GM21360 (cell line): ENCODE data around the gene MED13L.
"Not testable (repeated sequence)": the region's sequence is repeated elsewhere in the genome, so short reads cannot be mapped to it uniquely, and the experiment has no call there.

ENCODE experiments used
- ATAC-seq: cut with Tn5 transposase; IDR thresholded peaks from one replicate; pipeline ENCODE4 v1.9.1; 2021; ENCODE audit warnings: mild to moderate bottlenecking, moderate library complexity; ENCODE audit not compliant: unreplicated experiment

The MED13L gene

DNA sequence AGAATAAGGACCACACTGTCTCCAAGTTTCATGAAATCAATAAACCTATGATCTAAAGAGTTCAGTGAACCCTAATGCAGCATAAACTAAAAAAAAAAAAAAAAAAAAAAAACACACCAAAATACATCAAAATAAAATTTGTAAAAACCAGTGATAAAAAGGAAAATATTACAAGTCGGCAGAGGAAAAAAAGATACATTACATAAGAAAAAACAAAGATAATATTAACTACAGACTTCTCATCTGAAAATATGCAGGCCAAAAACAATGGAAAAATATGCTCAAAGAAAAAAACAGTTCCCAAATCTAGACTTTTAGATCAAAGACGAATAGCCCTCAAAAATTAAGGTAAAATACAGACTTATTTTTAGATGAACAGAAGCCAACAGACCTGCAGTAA is 27.6 kb downstream of the MED13L start:
- no peak for ATAC-seq

DNA sequence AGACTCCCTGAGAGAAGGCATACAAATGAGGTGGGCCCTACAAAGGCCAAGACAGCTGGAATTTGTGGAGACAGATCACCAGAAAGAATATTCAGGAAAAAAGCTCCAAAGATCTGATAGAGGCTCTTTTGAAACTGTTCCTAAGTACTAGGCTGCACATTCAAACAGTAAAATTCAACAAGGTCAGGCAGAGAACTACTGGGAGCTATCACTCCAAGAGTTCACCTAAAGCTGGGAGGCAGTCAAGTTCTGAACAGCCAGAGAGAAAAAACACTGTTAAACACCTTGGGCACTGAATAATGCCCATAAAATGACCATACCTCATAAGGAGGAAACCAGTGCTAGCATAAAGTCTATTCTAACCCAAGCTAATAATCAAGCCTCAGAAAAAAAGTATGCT is 28.6 kb downstream of the MED13L start:
- ATAC-seq, result no peak

DNA sequence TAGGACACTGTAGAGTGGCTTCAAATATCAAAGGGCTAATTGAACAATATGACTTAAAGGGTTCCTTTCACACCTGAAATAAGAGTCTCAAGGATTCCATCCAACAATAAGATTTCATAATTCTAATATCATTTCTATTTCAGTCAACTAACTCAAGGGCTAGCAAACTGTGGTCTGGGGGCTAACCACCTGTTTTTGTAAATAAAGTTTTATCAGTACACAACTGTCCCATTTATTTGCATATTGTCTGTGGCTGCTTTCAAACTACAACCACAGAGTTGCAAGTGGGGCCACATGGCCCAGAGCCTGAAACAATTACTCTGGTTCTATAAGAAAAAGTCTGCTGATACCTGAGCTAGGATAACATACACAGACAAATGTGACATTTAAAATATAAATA is 29.1 kb downstream of the MED13L start:
- ATAC-seq, result no peak

DNA sequence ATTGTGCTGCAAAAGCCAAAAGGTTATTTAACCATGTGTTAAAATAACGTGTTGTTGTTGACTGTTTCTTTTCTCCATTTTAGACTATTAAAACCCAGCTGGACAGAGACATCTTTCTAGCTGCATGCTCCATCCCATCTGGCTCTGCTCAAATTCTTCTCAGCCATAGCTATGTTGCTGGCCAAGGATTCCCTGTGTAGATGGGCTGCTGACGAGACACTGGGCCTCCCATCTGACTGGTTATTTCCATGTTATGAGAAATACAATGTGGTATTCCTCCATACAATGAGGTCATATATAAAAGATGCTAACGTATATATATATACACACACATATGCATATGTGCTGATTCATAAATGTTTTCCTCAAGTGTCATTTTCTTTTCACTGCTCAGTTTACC is 30.1 kb downstream of the MED13L start:
- ATAC-seq, result no peak

DNA sequence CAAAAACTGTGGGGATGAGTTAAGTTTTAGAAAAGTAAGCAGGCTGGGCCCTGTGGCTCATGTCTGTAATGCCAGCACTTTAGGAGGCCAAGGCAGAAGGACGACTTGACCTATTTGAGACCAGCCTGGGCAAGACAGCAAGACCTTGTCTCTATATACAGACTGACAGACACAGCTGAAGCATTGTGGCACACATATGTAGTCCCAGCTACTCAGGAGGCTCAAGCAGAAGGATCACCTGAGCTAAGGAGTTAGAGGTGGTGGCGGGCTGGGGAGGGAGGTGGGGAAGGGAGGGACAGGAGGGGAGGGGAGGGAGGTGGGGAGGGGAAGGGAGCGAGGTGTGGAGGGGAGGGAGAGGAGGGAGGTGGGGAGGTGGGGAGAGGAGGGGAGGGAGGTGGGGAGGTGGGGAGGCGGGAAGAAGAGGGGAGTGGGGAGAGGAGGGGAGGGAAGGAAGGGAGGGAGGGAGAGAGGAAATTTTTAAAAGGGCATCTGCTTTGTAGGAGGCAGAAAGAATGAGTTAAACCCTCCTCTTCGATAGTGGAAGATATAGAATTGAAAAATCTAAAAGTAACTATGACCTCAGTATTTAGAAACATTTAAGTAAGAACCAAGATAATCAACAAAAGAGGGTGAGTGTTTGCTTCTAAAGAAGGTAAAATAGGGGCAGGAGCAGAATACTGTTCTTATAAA is 30.9 kb downstream of the MED13L start:
- no peak for ATAC-seq

DNA sequence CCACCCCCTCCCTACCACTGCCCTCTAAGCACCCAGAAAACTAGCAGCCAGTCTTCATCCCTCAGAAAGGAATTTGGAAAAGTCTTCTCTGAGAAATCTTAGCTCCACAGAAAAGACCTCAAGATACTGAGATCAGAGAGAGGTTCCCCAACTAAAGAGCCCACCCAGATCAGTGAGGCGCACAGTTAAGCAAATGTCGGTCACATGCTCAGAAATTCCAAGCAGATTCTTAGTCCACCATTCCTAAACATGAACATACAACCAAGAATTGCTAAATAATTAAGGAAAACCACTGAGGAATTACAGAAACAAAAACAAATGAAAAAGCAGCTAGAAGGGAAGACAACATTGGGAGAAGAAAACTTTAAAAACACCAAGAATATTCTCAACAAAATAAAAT is 32.3 kb downstream of the MED13L start:
- ATAC-seq, result no peak

DNA sequence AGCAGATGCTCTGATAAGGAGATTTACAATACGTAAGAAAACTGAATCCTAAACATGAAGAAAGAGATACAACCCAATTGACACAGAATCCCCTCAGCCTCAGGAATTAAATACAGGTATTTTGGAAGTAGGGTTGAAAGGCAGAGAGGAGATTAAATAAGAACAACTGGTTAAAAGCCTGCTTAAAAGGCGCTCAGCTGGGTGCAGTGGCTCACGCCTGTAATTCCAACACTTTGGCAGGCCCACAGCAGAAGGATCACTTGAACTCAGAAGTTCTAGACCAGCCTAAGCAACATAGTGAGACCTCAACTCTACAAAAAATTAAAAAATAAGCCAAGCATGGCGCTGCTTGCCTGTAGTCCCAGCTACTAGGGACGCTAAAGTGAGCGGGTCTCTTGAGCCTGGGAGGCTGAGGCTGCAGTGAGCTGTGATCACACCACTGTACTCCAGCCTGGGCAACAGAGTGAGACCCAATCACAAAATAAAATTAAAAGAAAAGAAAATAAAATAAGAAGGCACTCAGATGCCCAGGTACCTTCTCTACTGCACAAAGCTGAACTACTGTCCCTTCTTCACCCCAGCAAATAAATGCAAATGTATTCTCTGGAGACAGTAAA is 32.9 kb downstream of the MED13L start:
- ATAC-seq, result no peak

DNA sequence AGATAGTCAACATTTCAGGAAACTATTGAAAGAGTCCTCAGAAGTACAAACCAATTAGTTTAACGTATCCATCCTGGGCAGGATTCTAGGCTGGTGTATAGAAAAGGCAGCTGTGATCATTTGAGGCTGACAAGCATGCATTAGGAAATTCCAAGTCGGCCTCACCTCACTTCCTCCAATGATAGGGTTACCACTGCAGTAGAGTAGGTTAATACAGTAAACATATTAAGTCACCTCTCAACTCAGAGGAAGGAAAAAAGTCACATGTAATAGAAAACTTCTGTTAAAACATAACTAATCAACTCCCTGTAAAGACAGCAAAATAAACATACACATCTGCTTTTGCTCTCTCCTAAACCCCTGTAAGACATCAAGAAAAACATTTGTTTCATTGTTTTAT is 33.5 kb downstream of the MED13L start:
- ATAC-seq, result no peak

DNA sequence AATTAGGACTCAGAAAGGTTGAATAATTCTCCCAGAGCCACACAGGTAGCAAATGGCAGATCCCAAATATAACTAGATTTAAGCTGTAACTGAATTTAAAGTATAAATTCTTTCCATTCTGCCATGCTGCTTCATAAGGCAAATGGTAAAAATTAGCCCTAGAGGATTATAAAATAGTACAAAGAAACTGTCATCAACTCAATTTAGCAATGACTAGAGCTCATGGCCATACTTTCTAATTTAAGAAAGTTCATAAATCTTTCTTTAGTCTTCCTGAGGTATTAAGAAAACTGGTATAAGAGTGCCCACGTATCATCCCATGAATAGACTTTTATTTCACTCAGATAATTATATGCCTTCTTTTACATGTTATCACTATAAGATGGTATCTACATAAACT is 34.8 kb downstream of the MED13L start:
- ATAC-seq, result no peak

DNA sequence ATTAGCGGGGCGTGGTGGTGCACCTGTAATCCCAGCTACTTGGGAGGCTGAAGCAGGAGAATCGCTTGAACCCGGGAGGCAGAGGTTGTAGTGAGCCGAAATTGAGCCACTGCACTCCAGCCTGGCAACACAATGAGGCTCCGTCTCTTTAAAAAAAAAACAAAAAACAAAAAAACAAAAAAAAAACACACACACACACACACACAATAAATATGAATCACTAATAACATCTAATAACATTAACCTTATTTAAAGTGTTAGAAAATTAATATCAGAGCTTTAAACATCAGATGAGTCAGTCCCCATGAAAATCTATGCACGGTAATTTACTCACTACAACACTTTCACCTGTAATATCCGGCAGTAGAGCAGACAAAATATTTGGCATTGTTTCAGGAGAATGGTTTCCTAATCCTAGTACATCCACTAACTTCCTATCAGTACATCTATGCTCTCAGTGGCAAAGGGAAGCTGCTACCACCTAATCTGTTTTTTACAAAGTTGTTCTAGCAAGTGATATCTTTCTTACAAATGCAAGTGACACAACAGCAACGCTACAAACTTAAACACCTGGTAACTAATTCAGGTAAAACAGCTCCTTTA is 36.2 kb downstream of the MED13L start:
- no peak for ATAC-seq

DNA sequence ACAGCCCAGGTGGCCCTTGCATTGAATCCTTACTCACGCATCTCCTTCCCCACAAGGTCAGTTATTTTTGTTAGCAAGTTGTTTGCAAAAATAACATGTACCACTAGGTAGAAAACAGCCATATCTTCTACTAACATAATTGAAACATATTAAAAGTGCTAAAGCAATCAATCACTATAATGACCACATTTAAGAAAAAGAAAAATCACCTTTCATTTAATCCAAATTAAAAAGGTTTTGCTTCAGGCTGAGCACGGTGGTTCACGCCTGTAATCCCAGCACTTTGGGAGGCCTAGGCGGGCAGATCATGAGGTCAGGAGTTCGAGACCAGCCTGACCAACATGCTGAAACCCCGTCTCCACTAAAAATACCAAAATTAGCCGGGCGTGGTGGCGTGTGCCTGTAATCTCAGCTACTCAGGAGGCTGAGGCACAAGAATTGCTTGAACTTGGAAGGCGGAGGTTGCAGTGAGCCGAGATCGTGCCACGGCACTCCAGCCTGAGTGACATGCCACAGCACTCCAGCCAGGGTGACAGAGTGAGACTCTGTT is 38.8 kb downstream of the MED13L start:
- not testable (repeated sequence) for ATAC-seq

DNA sequence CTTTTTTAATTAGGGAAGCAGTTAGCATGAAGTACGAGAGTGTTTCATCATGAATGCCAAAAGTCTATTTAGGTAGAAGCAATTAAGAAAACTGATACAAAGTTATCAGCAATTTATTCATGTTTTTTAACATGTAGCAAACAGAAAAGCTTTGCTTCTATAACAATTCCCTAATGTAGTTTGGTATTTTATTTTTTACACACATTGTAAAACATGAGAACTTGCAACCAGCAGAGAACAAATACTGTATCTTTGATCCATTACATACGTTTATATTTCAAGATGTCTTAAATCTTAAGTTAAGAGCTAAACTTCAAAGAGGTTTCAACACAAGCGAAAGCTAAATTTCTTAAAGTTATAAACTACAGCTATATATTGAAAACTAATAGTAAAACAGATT is 39.3 kb downstream of the MED13L start:
- ATAC-seq, result no peak

DNA sequence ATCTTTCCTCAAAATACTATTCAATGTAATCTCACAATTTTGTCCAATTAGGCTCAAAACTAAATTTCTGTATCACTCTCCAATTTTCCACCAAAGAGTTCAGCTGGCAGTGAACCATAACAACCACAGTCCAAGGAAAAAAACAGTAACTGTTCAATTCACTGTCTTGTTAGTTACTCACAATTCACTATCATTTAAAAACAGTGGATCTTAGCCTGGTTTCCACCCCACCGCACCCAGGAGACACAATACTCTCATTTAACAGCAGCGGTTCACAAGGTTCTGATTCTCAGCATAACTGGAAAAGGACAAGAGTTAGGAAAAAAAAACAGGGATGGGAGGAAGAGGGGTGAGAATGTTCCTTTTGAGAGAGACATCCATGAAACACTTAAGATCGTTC is 40.5 kb downstream of the MED13L start:
- ATAC-seq, result no peak

DNA sequence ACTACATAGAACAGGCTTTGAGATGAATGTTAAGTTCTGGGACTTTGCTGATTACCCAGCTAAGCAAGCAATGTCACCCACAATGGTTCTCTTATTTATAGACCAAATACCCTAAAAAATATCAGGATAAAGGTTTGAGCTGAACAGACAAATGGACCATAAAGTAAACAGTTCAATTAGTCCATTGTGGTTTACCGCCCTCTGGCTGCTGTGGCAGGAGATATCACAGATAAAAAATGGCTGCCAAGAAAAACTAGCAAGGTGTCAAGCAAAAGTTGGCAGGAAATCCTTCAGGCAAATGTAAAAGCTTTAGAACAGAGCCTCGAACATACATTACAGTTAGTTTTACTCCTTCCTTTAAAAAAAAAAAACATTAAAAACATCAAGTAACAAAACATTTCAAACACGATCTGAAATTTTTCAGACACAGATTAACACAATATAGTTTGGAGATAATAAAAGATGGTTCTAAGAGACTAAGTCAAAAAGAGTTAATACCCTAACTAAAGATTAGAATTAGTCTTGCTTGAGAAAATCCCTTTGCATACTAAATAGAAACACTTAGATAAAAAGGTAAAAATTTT is 41.3 kb downstream of the MED13L start:
- ATAC-seq, result no peak

DNA sequence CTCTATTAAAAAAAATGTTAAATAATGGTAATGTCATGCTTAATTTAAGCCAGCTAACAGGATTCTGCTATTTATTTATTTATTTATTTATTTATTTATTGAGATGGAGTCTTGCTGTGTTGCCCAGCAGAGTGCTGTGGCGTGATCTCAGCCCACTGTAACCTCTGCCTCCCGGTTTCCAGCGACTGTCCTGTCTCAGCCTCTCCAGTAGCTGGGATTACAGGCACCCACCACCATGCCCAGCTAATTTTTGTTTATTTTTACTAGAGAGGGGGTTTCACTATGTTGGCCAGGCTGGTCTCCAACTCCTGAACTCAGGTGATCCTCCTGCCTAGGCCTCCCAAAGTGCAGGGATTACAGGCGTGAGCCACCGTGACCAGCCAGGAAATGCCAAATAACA is 43.3 kb downstream of the MED13L start:
- ATAC-seq, result not testable (repeated sequence)

DNA sequence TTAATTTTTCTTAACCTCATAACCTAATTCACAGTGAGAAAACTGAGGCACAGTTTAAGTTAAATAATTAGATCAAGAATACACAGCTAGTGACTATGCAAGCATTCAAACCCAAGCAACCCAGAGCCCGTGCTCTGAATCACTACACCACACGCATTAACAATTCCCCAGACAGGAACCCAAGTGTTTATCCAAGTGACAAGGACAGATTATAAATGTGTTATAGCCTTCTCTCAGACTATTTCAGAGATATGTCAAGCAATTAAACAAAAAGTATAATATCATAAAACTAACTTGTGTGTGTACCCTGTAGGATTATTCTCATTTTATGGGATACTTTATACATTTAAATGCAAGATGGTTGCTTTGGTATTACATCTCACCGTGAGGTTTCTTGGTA is 43.8 kb downstream of the MED13L start:
- no peak for ATAC-seq

DNA sequence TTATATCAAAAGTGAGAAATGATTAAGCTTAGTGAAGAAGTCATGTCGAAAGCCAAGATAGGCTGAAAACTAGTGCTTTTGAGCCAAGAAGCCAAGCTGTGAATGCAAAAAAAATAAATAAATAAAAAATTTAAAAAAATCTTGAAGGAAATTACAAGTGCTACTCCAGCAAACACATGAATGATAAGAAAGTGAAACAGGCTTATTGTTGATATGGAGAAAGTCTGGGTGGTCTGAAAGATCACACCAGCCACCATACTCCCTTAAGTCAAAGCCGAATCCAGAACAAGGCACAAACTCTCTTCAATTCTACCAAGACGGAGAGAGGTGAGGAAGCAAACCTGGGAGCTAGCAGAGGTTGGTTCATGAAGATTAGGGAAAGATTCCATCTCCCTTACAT is 49.7 kb downstream of the MED13L start:
- no peak for ATAC-seq

DNA sequence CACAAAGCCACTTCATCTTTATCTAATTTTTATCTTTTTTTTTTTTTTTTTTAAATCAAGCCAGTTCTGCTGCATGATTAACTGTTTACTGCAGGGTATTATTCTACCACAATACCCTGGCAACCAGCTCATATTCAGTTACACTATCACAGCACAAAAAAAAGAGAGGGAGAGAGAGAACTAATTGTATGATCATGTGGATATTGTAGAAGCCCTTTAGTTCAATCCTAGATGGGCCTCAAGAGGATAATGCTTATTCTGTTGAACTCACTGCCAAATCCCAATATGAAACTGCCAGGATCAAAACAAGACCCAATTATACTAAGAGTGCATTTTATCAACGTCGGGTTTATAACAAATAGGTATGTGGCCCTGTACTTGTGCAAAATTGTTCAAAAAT is 51.5 kb downstream of the MED13L start:
- no peak for ATAC-seq

DNA sequence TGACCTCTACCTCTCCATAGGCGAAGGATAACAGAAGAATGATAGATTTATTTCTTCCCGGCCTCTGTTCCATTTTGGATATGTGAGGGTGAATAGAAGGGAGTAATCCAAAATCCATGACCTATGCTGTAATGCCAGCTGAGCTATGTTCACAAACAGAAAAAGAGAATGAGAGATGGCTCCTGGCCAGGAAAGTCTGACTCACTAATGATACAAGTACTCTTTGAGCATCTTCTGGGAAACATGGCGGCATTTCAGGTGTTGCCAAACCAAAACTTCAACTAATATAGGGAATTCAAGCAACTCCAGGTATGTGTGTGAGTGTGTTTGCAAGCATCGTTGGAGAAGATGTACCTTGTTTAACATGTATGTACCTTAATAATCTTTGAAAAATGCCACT is 55.1 kb downstream of the MED13L start:
- ATAC-seq, result no peak

DNA sequence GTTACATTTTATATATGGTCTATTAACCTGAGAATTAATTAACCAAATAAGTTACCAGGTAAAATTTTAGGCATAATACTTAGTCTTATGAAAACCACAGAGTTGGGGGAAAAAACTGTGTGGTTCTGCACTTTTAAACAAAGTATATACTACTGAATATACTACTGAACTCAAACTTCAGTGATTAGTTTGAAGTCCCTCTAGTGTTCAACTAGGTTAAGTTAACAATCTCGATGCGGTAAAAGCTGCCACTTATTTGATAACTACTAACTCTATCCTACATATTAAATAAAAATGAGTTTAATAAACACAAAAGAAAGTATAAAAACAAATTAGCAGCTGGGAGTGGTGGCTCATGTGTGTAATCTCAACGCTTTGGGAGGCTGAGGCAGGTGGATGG is 56.7 kb downstream of the MED13L start:
- no peak for ATAC-seq

DNA sequence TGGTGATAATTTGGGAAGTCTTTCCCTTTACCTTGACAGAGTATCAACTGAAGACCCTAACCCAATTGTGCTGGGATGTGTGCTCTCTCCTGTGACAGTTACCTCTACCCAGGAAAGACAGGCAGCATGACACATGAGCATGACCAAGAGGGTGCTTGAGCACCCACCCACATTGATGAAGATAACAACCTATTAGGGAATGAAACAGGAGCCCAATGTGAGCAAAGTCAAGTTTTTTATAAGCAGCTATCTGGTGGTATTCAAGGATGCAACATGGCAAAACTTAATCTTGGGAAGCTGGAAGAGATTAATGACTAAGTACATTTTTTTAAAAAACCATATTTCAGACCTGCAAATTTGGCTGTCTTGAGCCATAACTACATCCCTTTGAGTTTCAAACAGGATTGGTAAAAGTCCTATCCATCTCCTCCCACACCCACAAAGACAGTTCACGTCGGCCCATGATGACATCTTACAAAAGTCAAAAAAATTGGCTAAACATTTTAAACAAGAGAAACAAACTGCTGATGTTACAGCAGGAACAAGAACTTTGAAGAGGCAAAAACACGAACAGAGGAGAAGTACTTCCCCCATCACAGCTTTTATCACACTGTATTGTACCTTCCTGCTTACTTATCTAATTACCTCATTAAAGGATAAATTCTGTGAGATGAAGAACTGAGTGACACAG is 60.3 kb downstream of the MED13L start:
- ATAC-seq, result no peak
